Vagina (tissue), 2 donors: Measurements from ENCODE around the gene RASGRP3. TPM values are rescaled to one million over a fixed set of nuclear protein-coding genes. Genes with fewer than 3 reads are reported as not detected.

Experiments used
- DNase-seq, 2 donors: peaks; one replicate each; pipeline ENCODE4 v3.0.0-alpha.2; 2017; ENCODE audit errors: extremely low spot score in 2 of 2
- H3K27ac ChIP-seq: fragments of 200-600 bp; sonication (generic); one replicate; pipeline ENCODE4 v1.5.1; 2019
- H3K27me3 ChIP-seq: fragments of 200-600 bp; sonication (generic); one replicate; pipeline ENCODE4 v1.5.1; 2019
- H3K36me3 ChIP-seq, 2 donors: fragments of 200-600 bp; sonication (generic); one replicate each; pipeline ENCODE4 v1.5.1; 2017 to 2019
- H3K4me1 ChIP-seq: fragments of 200-600 bp; sonication (generic); one replicate; pipeline ENCODE4 v1.5.1; 2019
- H3K4me3 ChIP-seq, 2 donors: fragments of 200-600 bp; sonication (generic); 1 replicate in 1 of 2; 2 replicates in 1 of 2; pipeline ENCODE4 v1.5.1; 2016 to 2019
- H3K9me3 ChIP-seq: fragments of 200-600 bp; sonication (generic); one replicate; pipeline ENCODE4 v1.5.1; 2019
- CTCF ChIP-seq, 3 experiments: fragments of 450-650 bp in 2 of 3; fragments of 200-600 bp in 1 of 3; sonication (generic) in 1 of 3; IDR thresholded peaks; one replicate each; pipeline ENCODE4 v1.5.1; 2017 to 2019; ENCODE audit warnings: antibody characterized with exemption in 3 of 3, mild to moderate bottlenecking in 2 of 3, moderate library complexity in 2 of 3
- POLR2A ChIP-seq, 2 donors: fragments of 450-650 bp; IDR thresholded peaks; one replicate each; pipeline ENCODE4 v1.6.1; 2017; ENCODE audit warnings: antibody characterized with exemption in 2 of 2, mild to moderate bottlenecking in 2 of 2, moderate library complexity in 2 of 2
- POLR2AphosphoS5 ChIP-seq, 2 donors: sonication (generic); formaldehyde crosslinking; IDR thresholded peaks; one replicate each; pipeline ENCODE4 v1.9.0; 2017; ENCODE audit warnings: antibody characterized with exemption in 2 of 2, mild to moderate bottlenecking in 2 of 2, low read depth in 1 of 2; ENCODE audit not compliant: insufficient read depth in 1 of 2
- intact Hi-C: fragments of 100-400 bp; cut with DNase I; formaldehyde crosslinking; loops from one replicate; pipeline ENCODE4 v1.15.1; 2023
- total RNA-seq: library from RNA; depleted of rRNA; stranded (reverse); fragments of >200 nt; gene quantifications from one replicate; pipeline ENCODE4 v1.2.3, GENCODE V29; 2016

Gene RASGRP3
- total RNA-seq, 1 donor from 2014 or later = 4.2 TPM

- no peak overlapping the region for H3K4me3 ChIP-seq
- H3K36me3 ChIP-seq = no peaks in the 10 kb centered on the region
- TF ChIP-seq POLR2A (IDR thresholded peaks at IDR 0.05) = no peak
- TF ChIP-seq POLR2AphosphoS5 (IDR thresholded peaks at IDR 0.05; ENCODE audit: insufficient read depth in 1 of 2, low read depth in 1 of 2) = no peak
- no peak for TF ChIP-seq CTCF (IDR thresholded peaks at IDR 0.05)
- no peaks in the 10 kb centered on the region for H3K27me3 ChIP-seq
- no peaks in the 10 kb centered on the region for H3K4me1 ChIP-seq
- no peak overlapping the region for H3K27ac ChIP-seq
- intact Hi-C loops = no loop called here
- DNase-seq = no peak
- H3K9me3 ChIP-seq = no peaks in the 10 kb centered on the region
Observed at GRCh38 chr2:33488178-33488690, 11.8 kb downstream of the RASGRP3 start.

- intact Hi-C loops = no loop called here
- Histone ChIP-seq H3K4me1 (no peaks in the 10 kb centered on the region), H3K9me3 (no peaks in the 10 kb centered on the region), H3K27me3 (no peaks in the 10 kb centered on the region), H3K36me3 (no peaks in the 10 kb centered on the region), H3K4me3 (no peak overlapping the region), H3K27ac (no peak overlapping the region)
- no peak for DNase-seq
- TF ChIP-seq POLR2AphosphoS5 (IDR thresholded peaks at IDR 0.05; ENCODE audit: insufficient read depth in 1 of 2, low read depth in 1 of 2) (no peak), CTCF (IDR thresholded peaks at IDR 0.05) (no peak), POLR2A (IDR thresholded peaks at IDR 0.05) (no peak)
Observed at GRCh38 chr2:33488715-33489540, 12.5 kb downstream of the RASGRP3 start.

- Histone ChIP-seq H3K4me3 (no peak overlapping the region), H3K27me3 (no peaks in the 10 kb centered on the region), H3K27ac (no peak overlapping the region), H3K9me3 (no peaks in the 10 kb centered on the region), H3K36me3 (no peaks in the 10 kb centered on the region), H3K4me1 (no peaks in the 10 kb centered on the region)
- intact Hi-C loops = no loop called here
- no peak for TF ChIP-seq POLR2AphosphoS5 (IDR thresholded peaks at IDR 0.05; ENCODE audit: insufficient read depth in 1 of 2, low read depth in 1 of 2)
- no peak for TF ChIP-seq CTCF (IDR thresholded peaks at IDR 0.05)
- no peak for TF ChIP-seq POLR2A (IDR thresholded peaks at IDR 0.05)
- no peak for DNase-seq
Observed at GRCh38 chr2:33489835-33490431, 13.5 kb downstream of the RASGRP3 start.

- H3K4me3 ChIP-seq = no peak overlapping the region
- H3K4me1 ChIP-seq = no peaks in the 10 kb centered on the region
- H3K9me3 ChIP-seq = no peaks in the 10 kb centered on the region
- no peaks in the 10 kb centered on the region for H3K36me3 ChIP-seq
- no peak for DNase-seq
- intact Hi-C loops = no loop called here
- H3K27me3 ChIP-seq = no peaks in the 10 kb centered on the region
- TF ChIP-seq POLR2AphosphoS5 (IDR thresholded peaks at IDR 0.05; ENCODE audit: insufficient read depth in 1 of 2, low read depth in 1 of 2) (no peak), POLR2A (IDR thresholded peaks at IDR 0.05) (no peak), CTCF (IDR thresholded peaks at IDR 0.05) (no peak)
- no peak overlapping the region for H3K27ac ChIP-seq
Observed at GRCh38 chr2:33491441-33492084, 15.1 kb downstream of the RASGRP3 start.
